ENCODE results near the gene NFIC. TPM values are rescaled to one million over a fixed set of nuclear protein-coding genes. Genes with fewer than 3 reads are reported as not detected.

NFIC gene
- polyA plus RNA-seq, 2 of the 4 experiments (the other 2 are of a cell fraction) = 2.6 to 34.9 TPM

GRCh38 chr19:3366753-3367627 lies 607 bp downstream of the NFIC start:
- Histone ChIP-seq H3K4me1 (peaks cover 50% of the 10 kb centered on the region), H3K4me2 (peak overlapping the region; percentile 99), H3K4me3 (peak overlapping the region; percentile 83), H3K9me3 (no peaks in the 10 kb centered on the region), H3K27ac (peak overlapping the region; percentile 99 to 100)
- FAIRE-seq (no peak), ATAC-seq (peak in 1 of 2 experiments; percentile 42; a peak in 3 of 6 replicates), DNase-seq (ENCODE audit: low read depth in 1 of 2, low spot score in 1 of 2) (no peak)
- 4% methylated on average over 5 of the region's 65 CpGs for WGBS (ENCODE audit: missing lambda C conversion rate)
- CTCF ChIA-PET = interaction anchor here (1.2 kb wide), 1 partner anchor 106 kb away, joined by 6 read pairs; no protein-coding TSS in a partner anchor
- POLR2A ChIA-PET = interaction anchor here (0.6 kb wide), 1 partner anchor 18 kb away, joined by 6 read pairs; no protein-coding TSS in a partner anchor
- TF ChIP-seq CBX2 (IDR thresholded peaks at IDR 0.05; ENCODE audit: borderline replicate concordance, low read depth) (no peak), BCL3 (IDR thresholded peaks at IDR 0.05) (no peak), MAX (IDR thresholded peaks at IDR 0.05) (peak; percentile 89), MYC (IDR thresholded peaks at IDR 0.05; ENCODE audit: borderline replicate concordance, low read length) (peak; percentile 48; the same call in 1 of the 2 replicates), E2F6 (IDR thresholded peaks at IDR 0.05; ENCODE audit: borderline replicate concordance, low read depth) (peak; percentile 76), HOXA7 (CRISPR knock-in tag; IDR thresholded peaks at IDR 0.05) (no peak), USF2 (IDR thresholded peaks at IDR 0.05) (peak; percentile 50), CEBPB (IDR thresholded peaks at IDR 0.05) (peak; percentile 26 to 78; a peak in 3 of 4 replicates), CHD2 (IDR thresholded peaks at IDR 0.05; ENCODE audit: low read length, partially characterized antibody) (peak; percentile 50), JUNB (IDR thresholded peaks at IDR 0.05) (no peak)

- H3K27ac ChIP-seq = peak overlapping the region; percentile 99 to 100
- H3K9me3 ChIP-seq = no peaks in the 10 kb centered on the region
- H3K4me2 ChIP-seq = peak overlapping the region; percentile 99
- no peak for TF ChIP-seq MAZ (IDR thresholded peaks at IDR 0.05; ENCODE audit: borderline replicate concordance, low read depth, low read length)
- ATAC-seq (peak in 1 of 2 experiments; percentile 18; a peak in 3 of 6 replicates), FAIRE-seq (no peak), DNase-seq (ENCODE audit: low read depth in 1 of 2, low spot score in 1 of 2) (no peak)
- POLR2A ChIA-PET = interaction anchor here (0.6 kb wide), 1 partner anchor 17 kb away, joined by 6 read pairs; no protein-coding TSS in a partner anchor
- CTCF ChIA-PET = interaction anchor here (1.2 kb wide), 1 partner anchor 105 kb away, joined by 6 read pairs; no protein-coding TSS in a partner anchor
- peak overlapping the region; percentile 83 for H3K4me3 ChIP-seq
- 12% methylated on average over 5 of the region's 24 CpGs for WGBS (ENCODE audit: missing lambda C conversion rate)
- H3K4me1 ChIP-seq = peaks cover 49% of the 10 kb centered on the region
These were observed 1.5 kb downstream of the NFIC start for GRCh38 chr19:3367628-3368440.

GRCh38 chr19:3368441-3368795 lies 2.0 kb downstream of the NFIC start:
- H3K27ac ChIP-seq = peak overlapping the region; percentile 99 to 100
- FAIRE-seq = no peak
- no peak for DNase-seq (ENCODE audit: low read depth in 1 of 2, low spot score in 1 of 2)
- peaks cover 46% of the 10 kb centered on the region for H3K4me1 ChIP-seq
- ChIA-PET CTCF (interaction anchor here (1.2 kb wide), 1 partner anchor 105 kb away, joined by 6 read pairs; no protein-coding TSS in a partner anchor), POLR2A (no interaction called here)
- H3K4me2 ChIP-seq = peak overlapping the region; percentile 99
- 24% methylated on average over 5 of the region's 5 CpGs for WGBS (ENCODE audit: missing lambda C conversion rate)
- no peaks in the 10 kb centered on the region for H3K9me3 ChIP-seq
- no peak for ATAC-seq
- TF ChIP-seq HES2 (IDR thresholded peaks at IDR 0.05) = no peak
- no peak for TF ChIP-seq ZNF302 (CRISPR knock-in tag; IDR thresholded peaks at IDR 0.05)
- no peak for TF ChIP-seq HOXA7 (CRISPR knock-in tag; IDR thresholded peaks at IDR 0.05)
- no peak for TF ChIP-seq RARB (CRISPR knock-in tag; IDR thresholded peaks at IDR 0.05)
- TF ChIP-seq E2F6 (IDR thresholded peaks at IDR 0.05; ENCODE audit: borderline replicate concordance, low read depth) = no peak
- TF ChIP-seq CHD2 (IDR thresholded peaks at IDR 0.05; ENCODE audit: low read length, partially characterized antibody) = no peak
- TF ChIP-seq POLR2A (IDR thresholded peaks at IDR 0.05; ENCODE audit: low read length) = no peak
- no peak for TF ChIP-seq FOXS1 (CRISPR knock-in tag; IDR thresholded peaks at IDR 0.05)
- no peak for TF ChIP-seq BHLHE40 (IDR thresholded peaks at IDR 0.05; ENCODE audit: low read depth, low read length)
- no peak for TF ChIP-seq NFE2L2 (conservative IDR thresholded peaks at IDR 0.05; ENCODE audit: low read length)
- TF ChIP-seq MAFK (IDR thresholded peaks at IDR 0.05; ENCODE audit: partially characterized antibody) = no peak
- H3K4me3 ChIP-seq = peak overlapping the region; percentile 83

All from A549 (cell line).